ENCODE results near the gene PTDSS2. TPM values are rescaled to one million over a fixed set of nuclear protein-coding genes. Genes with fewer than 3 reads are reported as not detected.

Gene PTDSS2
- total RNA-seq, 2 donors from 2014 or later = 21.8 to 24.5 TPM

DNA sequence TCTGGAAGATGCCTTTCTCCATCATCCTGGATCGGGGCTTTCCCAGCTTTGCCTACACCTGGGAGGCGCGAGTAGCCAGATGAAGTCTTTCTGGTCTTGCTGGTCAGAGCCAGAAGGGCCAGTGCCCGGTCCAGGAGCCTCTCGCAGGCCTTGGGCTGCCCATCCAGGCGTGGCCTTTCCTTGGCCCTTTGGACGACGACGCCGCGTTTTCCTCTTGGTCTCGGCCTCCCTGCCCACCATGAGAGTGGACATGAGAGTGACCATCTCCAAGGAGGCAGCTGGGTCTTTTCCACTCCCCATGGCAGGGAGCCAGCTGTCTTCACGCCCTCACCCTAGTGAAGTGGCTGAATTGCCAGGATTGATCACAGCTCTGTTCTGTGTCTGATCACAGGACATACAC, 3.5 kb downstream of the PTDSS2 start:
- no peak for ATAC-seq
- peak overlapping the region; percentile 97 for H3K27ac Mint-ChIP-seq
- no peaks in the 10 kb centered on the region for H3K9me3 ChIP-seq (ENCODE audit: control insufficient read depth, low read length, poor library complexity, severe bottlenecking)
- H3K36me3 Mint-ChIP-seq (ENCODE audit: low read depth) = peaks cover 2% of the 10 kb centered on the region
- DNase-seq = no peak
- H3K4me3 Mint-ChIP-seq = no peak overlapping the region
- no peaks in the 10 kb centered on the region for H3K27me3 Mint-ChIP-seq
- H3K4me1 Mint-ChIP-seq = peaks cover 38% of the 10 kb centered on the region

DNA sequence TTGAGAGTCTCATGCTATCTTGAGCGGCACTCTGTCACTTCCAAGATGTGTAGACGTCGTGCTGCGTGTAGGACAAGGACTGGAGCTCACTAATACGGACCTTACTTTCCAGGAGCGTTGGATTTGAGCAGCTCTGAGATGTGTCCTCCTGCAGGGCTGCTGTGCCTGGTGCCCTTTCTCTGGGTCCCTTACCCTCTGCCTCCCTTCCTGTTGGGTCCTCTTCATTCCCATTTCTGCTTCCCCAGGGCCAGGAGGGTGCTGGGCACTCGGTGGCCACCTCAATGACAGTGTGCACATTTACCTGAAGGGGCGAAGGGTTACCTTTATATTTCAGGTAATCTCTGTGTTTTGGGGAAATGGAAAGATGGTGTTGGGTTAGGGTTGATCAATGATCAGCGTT, 4.0 kb downstream of the PTDSS2 start:
- H3K4me3 Mint-ChIP-seq = no peak overlapping the region
- H3K27ac Mint-ChIP-seq = peak overlapping the region; percentile 97
- ATAC-seq = no peak
- peaks cover 36% of the 10 kb centered on the region for H3K4me1 Mint-ChIP-seq
- peaks cover 2% of the 10 kb centered on the region for H3K36me3 Mint-ChIP-seq (ENCODE audit: low read depth)
- no peaks in the 10 kb centered on the region for H3K27me3 Mint-ChIP-seq
- H3K9me3 ChIP-seq (ENCODE audit: control insufficient read depth, low read length, poor library complexity, severe bottlenecking) = no peaks in the 10 kb centered on the region
- no peak for DNase-seq

DNA sequence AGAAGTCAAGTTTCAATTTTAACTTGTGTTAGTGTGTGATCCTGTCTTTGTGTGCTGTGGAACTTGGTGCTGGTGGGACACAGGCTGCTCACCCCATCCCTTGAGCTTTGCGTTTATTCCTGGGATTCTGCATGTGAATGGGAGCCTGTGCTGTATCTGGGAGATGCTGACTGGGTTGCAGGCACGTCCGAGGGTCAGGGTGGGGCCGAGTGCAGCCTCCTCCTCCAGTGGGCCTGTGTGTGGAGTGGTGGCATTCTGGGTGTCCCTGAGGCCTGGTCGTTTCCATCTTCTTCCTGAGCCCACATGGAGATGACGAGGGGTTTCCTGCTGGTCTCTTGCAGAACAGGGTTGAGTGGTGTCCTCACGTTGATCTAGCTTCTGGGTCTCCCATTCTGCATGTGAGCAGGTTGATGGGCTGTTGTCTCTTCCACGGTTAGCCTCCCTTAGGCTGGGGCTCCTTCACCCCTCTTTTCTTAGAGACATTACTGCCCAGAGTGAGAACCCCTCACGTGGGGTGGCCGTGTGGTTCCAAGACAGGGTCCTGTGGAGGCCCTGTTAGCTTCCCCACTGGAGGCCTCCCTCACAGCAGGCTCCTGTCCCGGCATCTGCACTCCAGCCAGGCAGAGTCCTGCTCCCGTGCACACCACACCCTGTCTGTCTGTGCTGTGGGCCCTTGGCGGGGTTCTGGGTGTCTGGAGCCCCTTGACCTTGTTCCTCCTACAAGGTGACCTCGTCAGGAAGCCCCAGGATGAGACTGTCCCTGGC, 4.9 kb downstream of the PTDSS2 start:
- Mint-ChIP-seq H3K36me3 (ENCODE audit: low read depth) (peaks cover 2% of the 10 kb centered on the region), H3K27me3 (no peaks in the 10 kb centered on the region), H3K4me1 (peaks cover 36% of the 10 kb centered on the region), H3K27ac (peak overlapping the region; percentile 97), H3K4me3 (no peak overlapping the region)
- ATAC-seq (no peak), DNase-seq (no peak)
- H3K9me3 ChIP-seq (ENCODE audit: control insufficient read depth, low read length, poor library complexity, severe bottlenecking) = no peaks in the 10 kb centered on the region

GRCh38 chr11:455566-456147, 5.6 kb downstream of the PTDSS2 start:
- Mint-ChIP-seq H3K4me1 (peaks cover 36% of the 10 kb centered on the region), H3K27ac (peak overlapping the region; percentile 97), H3K36me3 (ENCODE audit: low read depth) (peaks cover 2% of the 10 kb centered on the region), H3K4me3 (no peak overlapping the region), H3K27me3 (no peaks in the 10 kb centered on the region)
- DNase-seq (no peak), ATAC-seq (no peak)
- no peaks in the 10 kb centered on the region for H3K9me3 ChIP-seq (ENCODE audit: control insufficient read depth, low read length, poor library complexity, severe bottlenecking)

- H3K27ac Mint-ChIP-seq = peak overlapping the region; percentile 97
- no peaks in the 10 kb centered on the region for H3K9me3 ChIP-seq (ENCODE audit: control insufficient read depth, low read length, poor library complexity, severe bottlenecking)
- H3K4me3 Mint-ChIP-seq = peak overlapping the region; percentile 90
- DNase-seq (peak in 1 of 3 donors; percentile 34), ATAC-seq (peak; percentile 94)
- peaks cover 28% of the 10 kb centered on the region for H3K4me1 Mint-ChIP-seq
- H3K27me3 Mint-ChIP-seq = no peaks in the 10 kb centered on the region
- no peaks in the 10 kb centered on the region for H3K36me3 Mint-ChIP-seq (ENCODE audit: low read depth)
Observed at GRCh38 chr11:456533-456932, 6.5 kb downstream of the PTDSS2 start.

DNA sequence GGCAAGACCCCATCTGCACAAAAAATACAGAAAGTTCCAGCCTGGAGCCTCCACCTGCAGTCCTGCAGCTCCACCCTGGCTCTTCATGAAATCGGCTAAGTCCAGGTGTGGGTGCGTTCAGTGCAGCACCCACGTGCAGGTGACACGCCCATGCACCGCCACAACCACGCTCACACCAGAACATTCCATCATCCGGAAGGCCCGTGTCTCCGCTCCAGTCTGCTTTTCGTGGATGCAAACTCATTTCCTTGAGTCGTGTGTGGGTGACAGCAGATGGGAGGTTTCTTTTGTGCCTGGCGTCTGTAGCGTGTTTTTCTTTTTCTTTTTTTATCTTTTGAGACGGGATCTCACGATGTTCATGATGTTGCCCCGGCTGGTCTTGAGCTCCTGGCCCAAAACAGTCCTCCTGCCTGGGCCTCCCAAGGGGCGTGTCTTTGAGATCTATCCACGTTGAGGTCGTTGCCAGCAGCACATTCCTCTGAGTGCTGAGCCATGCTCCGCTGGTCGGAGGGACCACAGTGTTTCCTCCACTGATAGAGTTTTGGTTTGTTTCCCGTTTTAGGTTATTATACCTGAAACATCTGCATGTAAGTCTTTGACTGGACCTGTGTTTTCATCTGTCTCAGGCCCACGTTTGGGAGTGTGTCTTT, 7.2 kb downstream of the PTDSS2 start:
- Mint-ChIP-seq H3K4me1 (peaks cover 27% of the 10 kb centered on the region), H3K36me3 (ENCODE audit: low read depth) (no peaks in the 10 kb centered on the region)

GRCh38 chr11:459511-460220, 9.6 kb downstream of the PTDSS2 start:
- H3K4me3 Mint-ChIP-seq = no peak overlapping the region
- DNase-seq (no peak), ATAC-seq (no peak)
- no peak overlapping the region for H3K27ac Mint-ChIP-seq
- H3K9me3 ChIP-seq (ENCODE audit: control insufficient read depth, low read length, poor library complexity, severe bottlenecking) = no peaks in the 10 kb centered on the region
- H3K27me3 Mint-ChIP-seq = no peaks in the 10 kb centered on the region
- peaks cover 24% of the 10 kb centered on the region for H3K4me1 Mint-ChIP-seq
- H3K36me3 Mint-ChIP-seq (ENCODE audit: low read depth) = no peaks in the 10 kb centered on the region

More for the DNA sequence above, 7.2 kb downstream of the PTDSS2 start:
- Mint-ChIP-seq H3K27me3 (no peaks in the 10 kb centered on the region), H3K4me3 (peak overlapping the region; percentile 90), H3K27ac (peak overlapping the region; percentile 97)
- H3K9me3 ChIP-seq (ENCODE audit: control insufficient read depth, low read length, poor library complexity, severe bottlenecking) = no peaks in the 10 kb centered on the region
- DNase-seq = no peak
- ATAC-seq = peak; percentile 65

- no peak for ATAC-seq
- Mint-ChIP-seq H3K4me1 (peaks cover 20% of the 10 kb centered on the region), H3K36me3 (ENCODE audit: low read depth) (no peaks in the 10 kb centered on the region), H3K27me3 (no peaks in the 10 kb centered on the region), H3K4me3 (no peak overlapping the region), H3K27ac (no peak overlapping the region)
- DNase-seq = no peak
- H3K9me3 ChIP-seq (ENCODE audit: control insufficient read depth, low read length, poor library complexity, severe bottlenecking) = no peaks in the 10 kb centered on the region
Observed at GRCh38 chr11:460331-461199, 10.5 kb downstream of the PTDSS2 start.

DNA sequence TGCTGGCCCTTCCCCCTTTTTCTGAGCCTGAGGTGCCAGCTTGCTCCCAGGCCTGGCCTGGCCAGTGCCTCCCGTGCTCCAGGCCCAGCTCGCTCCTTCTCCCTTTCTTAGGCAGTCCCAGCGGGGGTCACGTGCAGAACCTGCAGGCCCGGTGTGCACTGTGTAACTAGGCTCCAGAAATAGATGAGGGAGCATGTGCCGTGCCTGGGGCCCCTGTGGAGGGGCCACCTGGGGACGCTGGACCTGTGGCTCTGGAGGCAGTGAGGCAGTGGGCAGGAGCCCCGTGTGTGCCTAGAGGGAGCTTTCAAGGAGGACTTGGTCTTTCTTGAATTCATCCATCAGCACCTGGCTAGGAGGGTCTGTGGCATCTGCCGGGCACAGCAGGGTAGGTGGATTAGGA, 11.5 kb downstream of the PTDSS2 start:
- Mint-ChIP-seq H3K4me1 (peaks cover 14% of the 10 kb centered on the region), H3K27ac (no peak overlapping the region), H3K27me3 (no peaks in the 10 kb centered on the region), H3K36me3 (ENCODE audit: low read depth) (no peaks in the 10 kb centered on the region), H3K4me3 (no peak overlapping the region)
- no peaks in the 10 kb centered on the region for H3K9me3 ChIP-seq (ENCODE audit: control insufficient read depth, low read length, poor library complexity, severe bottlenecking)
- DNase-seq = no peak
- no peak for ATAC-seq

DNA sequence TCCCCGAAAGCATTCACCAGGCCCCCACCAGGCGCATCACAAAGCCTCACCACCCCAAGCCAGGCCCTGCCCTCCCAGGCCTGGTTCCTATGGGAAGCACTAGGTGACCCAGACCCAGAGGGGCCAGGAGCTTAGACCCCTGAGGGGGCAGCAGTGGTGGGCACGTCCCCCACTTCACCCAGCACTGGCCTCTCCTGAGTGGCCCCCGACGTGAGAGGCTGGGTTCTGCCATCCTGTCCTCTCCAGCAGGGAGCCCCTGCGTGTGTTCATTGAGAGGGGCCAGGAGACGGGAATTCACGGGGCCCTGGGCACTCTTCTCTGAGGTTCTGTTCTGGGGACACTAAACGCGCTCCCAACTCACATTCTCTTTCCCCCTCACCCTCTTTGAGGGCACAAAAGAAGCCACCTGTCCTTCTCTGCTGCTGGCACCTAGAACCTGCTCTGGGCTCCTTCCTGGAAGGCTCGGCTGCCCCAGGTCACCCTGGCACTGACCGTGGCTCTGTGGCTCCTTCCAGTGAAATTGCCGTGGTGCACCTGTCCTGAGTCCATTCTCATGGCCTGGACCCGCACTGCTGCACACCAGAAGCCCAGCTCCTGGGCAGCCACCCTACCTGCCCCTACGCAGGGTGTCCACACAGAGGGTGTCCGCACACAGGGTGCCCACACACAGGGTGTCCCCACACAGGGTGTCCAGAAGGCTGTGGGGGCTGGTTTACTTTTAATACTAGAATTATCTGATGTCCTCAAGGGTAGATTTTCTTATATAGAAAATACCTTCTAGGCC, 12.2 kb downstream of the PTDSS2 start:
- H3K4me3 Mint-ChIP-seq = no peak overlapping the region
- H3K27ac Mint-ChIP-seq = no peak overlapping the region
- H3K4me1 Mint-ChIP-seq = peaks cover 7% of the 10 kb centered on the region

GRCh38 chr11:464316-464715, 14.2 kb downstream of the PTDSS2 start:
- H3K27ac Mint-ChIP-seq = no peak overlapping the region
- H3K27me3 Mint-ChIP-seq = no peaks in the 10 kb centered on the region
- H3K9me3 ChIP-seq (ENCODE audit: control insufficient read depth, low read length, poor library complexity, severe bottlenecking) = no peaks in the 10 kb centered on the region
- no peak overlapping the region for H3K4me3 Mint-ChIP-seq
- ATAC-seq = no peak
- no peaks in the 10 kb centered on the region for H3K4me1 Mint-ChIP-seq
- no peak for DNase-seq
- H3K36me3 Mint-ChIP-seq (ENCODE audit: low read depth) = no peaks in the 10 kb centered on the region

More for the DNA sequence above, 12.2 kb downstream of the PTDSS2 start:
- H3K9me3 ChIP-seq (ENCODE audit: control insufficient read depth, low read length, poor library complexity, severe bottlenecking) = no peaks in the 10 kb centered on the region
- ATAC-seq (no peak), DNase-seq (no peak)
- H3K27me3 Mint-ChIP-seq = no peaks in the 10 kb centered on the region
- no peaks in the 10 kb centered on the region for H3K36me3 Mint-ChIP-seq (ENCODE audit: low read depth)

All from T-helper 17 cell (primary cell).